Neural cell (in vitro differentiated cells): Measurements from ENCODE around the gene RBM20. TPM values are rescaled to one million over a fixed set of nuclear protein-coding genes. Genes with fewer than 3 reads are reported as not detected.

ENCODE experiments used
- H2AFZ ChIP-seq: fragments of 200-600, 300-800 bp; sonication (generic), shearing (Covaris generic); 2 replicates; pipeline ENCODE4 v1.6.0; 2014; ENCODE audit warnings: low read depth, mild to moderate bottlenecking, antibody characterized with exemption, low read length, moderate library complexity
- H3F3A ChIP-seq: fragments of 200-600 bp; shearing (Covaris generic); 2 replicates; pipeline ENCODE4 v1.6.1; 2016; ENCODE audit warnings: mild to moderate bottlenecking, moderate library complexity, mixed read lengths, antibody characterized with exemption, low read length; ENCODE audit not compliant: insufficient read depth, poor library complexity, severe bottlenecking
- H3K27ac ChIP-seq: fragments of 200-600, 300-800 bp; sonication (generic), shearing (Covaris generic); 2 replicates; pipeline ENCODE4 v1.5.1; 2014; ENCODE audit warnings: mild to moderate bottlenecking, low read length, moderate library complexity
- H3K27me3 ChIP-seq: fragments of 300-800, 200-600 bp; sonication (generic), shearing (Covaris generic); 2 replicates; pipeline ENCODE4 v1.6.0; 2014; ENCODE audit warnings: mild to moderate bottlenecking, low read depth, low read length, moderate library complexity; ENCODE audit not compliant: insufficient read depth
- H3K36me3 ChIP-seq: fragments of 300-800, 200-600 bp; sonication (generic), shearing (Covaris generic); 2 replicates; pipeline ENCODE4 v1.5.1; 2014; ENCODE audit warnings: mild to moderate bottlenecking, antibody characterized with exemption, low read length, moderate library complexity; ENCODE audit not compliant: insufficient read depth
- H3K4me2 ChIP-seq: fragments of 300-800, 200-600 bp; sonication (generic), shearing (Covaris generic); 2 replicates; pipeline ENCODE4 v1.6.0; 2014; ENCODE audit warnings: mild to moderate bottlenecking, low read length
- H3K4me3 ChIP-seq: fragments of 300-800, 200-600 bp; sonication (generic), shearing (Covaris generic); 2 replicates; pipeline ENCODE4 v1.5.1; 2014; ENCODE audit warnings: mild to moderate bottlenecking, low read length, moderate library complexity
- H3K79me2 ChIP-seq: fragments of 200-600 bp; shearing (Covaris generic); replicated peaks from 2 replicates; pipeline ENCODE4 v1.6.0; 2014; ENCODE audit warnings: mild to moderate bottlenecking, low read length, moderate library complexity; ENCODE audit not compliant: insufficient read depth
- H3K9ac ChIP-seq: fragments of 300-800, 200-600 bp; sonication (generic), shearing (Covaris generic); 2 replicates; pipeline ENCODE4 v1.6.1; 2016; ENCODE audit warnings: mild to moderate bottlenecking, low read length, mixed read lengths
- H3K9me2 ChIP-seq: fragments of 200-600 bp; shearing (Covaris generic); 2 replicates; pipeline ENCODE4 v1.6.1; 2016; ENCODE audit warnings: mild to moderate bottlenecking, low read length, mixed read lengths; ENCODE audit not compliant: insufficient read depth
- H3K9me3 ChIP-seq: fragments of 200-600, 300-800 bp; sonication (generic), shearing (Covaris generic); 2 replicates; pipeline ENCODE4 v1.6.1; 2016; ENCODE audit warnings: mild to moderate bottlenecking, mixed run types, low read length, moderate library complexity, mixed read lengths
- H4K20me1 ChIP-seq: fragments of 200-600 bp; shearing (Covaris generic); 2 replicates; pipeline ENCODE4 v1.6.1; 2016; ENCODE audit warnings: mild to moderate bottlenecking, mixed run types; ENCODE audit not compliant: insufficient read depth
- EP300 ChIP-seq: fragments of 450-650 bp; conservative IDR thresholded peaks from 2 replicates; pipeline ENCODE4 v1.6.1; 2014; ENCODE audit warnings: antibody characterized with exemption, mild to moderate bottlenecking, moderate library complexity; ENCODE audit not compliant: poor library complexity, severe bottlenecking
- POLR2AphosphoS5 ChIP-seq: IDR thresholded peaks from 2 replicates; pipeline ENCODE4 v1.6.1; 2012
- RAD21 ChIP-seq: fragments of 450-650 bp; conservative IDR thresholded peaks from 2 replicates; pipeline ENCODE4 v1.6.1; 2014; ENCODE audit warnings: antibody characterized with exemption, mild to moderate bottlenecking, moderate library complexity
- SMC3 ChIP-seq: fragments of 450-650 bp; conservative IDR thresholded peaks from 2 replicates; pipeline ENCODE4 v1.6.1; 2014; ENCODE audit warnings: antibody characterized with exemption, mild to moderate bottlenecking, moderate library complexity; ENCODE audit not compliant: poor library complexity
- polyA plus RNA-seq: library from polyadenylated mRNA; depleted of rRNA; stranded (reverse); fragments of >200 nt; gene quantifications from 2 replicates; pipeline ENCODE4 v1.2.3, GENCODE V29; 2014
- TF ChIP-seq, protein P1 (sequence below): IDR thresholded peaks from 2 replicates; pipeline ENCODE4 v1.6.1; 2012; ENCODE audit warnings: borderline replicate concordance
- TF ChIP-seq, protein P2 (sequence below): fragments of 450-650 bp; IDR thresholded peaks from 2 replicates; pipeline ENCODE4 v1.5.1; 2014; ENCODE audit warnings: antibody characterized with exemption, mild to moderate bottlenecking, moderate library complexity; ENCODE audit not compliant: poor library complexity, severe bottlenecking

The RBM20 gene
- polyA plus RNA-seq, 1 donor from 2014 or later: 0.07 TPM

DNA sequence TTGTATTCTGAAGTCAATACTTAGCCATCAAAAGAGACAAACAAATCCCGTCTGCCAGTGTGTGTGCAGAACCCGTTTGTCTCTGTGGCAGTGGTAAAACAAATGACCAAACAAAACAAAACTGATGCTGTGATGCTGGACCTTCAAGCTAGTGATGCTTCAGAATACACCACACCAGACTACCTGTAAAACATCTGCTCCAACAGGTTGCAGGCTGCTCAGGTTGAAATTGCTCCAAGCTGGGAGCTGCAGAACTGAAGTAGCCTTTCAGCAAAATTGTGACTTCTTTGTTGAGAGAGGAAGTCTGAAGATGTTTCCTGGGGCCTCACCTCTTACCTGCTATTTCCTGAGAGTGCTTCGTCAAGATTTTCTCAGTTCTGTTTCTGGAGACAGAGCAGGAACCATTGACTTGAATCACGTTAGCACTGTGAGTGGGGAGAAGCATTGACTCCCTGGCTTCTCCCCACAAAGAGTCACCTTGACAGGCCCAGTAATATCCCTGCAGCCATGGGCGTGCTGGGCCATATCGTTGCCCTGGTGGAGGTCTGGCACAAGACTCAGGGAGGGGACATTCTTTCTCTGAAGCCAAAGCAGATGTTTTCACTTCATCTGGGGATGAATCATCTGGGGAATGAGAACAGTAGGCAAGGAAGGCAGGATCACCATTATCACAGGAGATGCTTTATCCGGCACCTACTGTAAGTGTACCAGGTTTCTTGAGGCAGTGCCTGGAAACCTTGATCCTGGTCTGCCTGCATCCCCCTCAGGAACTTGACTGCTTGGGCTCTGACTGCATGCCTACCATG, 80.2 kb downstream of the RBM20 start:
- H3K9ac ChIP-seq: no peak overlapping the region
- no peaks in the 10 kb centered on the region for H3K79me2 ChIP-seq
- H3K9me3 ChIP-seq: no peaks in the 10 kb centered on the region
- no peak overlapping the region for H2AFZ ChIP-seq
- H4K20me1 ChIP-seq: no peaks in the 10 kb centered on the region
- TF ChIP-seq, protein P1, sequence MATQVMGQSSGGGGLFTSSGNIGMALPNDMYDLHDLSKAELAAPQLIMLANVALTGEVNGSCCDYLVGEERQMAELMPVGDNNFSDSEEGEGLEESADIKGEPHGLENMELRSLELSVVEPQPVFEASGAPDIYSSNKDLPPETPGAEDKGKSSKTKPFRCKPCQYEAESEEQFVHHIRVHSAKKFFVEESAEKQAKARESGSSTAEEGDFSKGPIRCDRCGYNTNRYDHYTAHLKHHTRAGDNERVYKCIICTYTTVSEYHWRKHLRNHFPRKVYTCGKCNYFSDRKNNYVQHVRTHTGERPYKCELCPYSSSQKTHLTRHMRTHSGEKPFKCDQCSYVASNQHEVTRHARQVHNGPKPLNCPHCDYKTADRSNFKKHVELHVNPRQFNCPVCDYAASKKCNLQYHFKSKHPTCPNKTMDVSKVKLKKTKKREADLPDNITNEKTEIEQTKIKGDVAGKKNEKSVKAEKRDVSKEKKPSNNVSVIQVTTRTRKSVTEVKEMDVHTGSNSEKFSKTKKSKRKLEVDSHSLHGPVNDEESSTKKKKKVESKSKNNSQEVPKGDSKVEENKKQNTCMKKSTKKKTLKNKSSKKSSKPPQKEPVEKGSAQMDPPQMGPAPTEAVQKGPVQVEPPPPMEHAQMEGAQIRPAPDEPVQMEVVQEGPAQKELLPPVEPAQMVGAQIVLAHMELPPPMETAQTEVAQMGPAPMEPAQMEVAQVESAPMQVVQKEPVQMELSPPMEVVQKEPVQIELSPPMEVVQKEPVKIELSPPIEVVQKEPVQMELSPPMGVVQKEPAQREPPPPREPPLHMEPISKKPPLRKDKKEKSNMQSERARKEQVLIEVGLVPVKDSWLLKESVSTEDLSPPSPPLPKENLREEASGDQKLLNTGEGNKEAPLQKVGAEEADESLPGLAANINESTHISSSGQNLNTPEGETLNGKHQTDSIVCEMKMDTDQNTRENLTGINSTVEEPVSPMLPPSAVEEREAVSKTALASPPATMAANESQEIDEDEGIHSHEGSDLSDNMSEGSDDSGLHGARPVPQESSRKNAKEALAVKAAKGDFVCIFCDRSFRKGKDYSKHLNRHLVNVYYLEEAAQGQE: no peak
- TF ChIP-seq, protein P2, sequence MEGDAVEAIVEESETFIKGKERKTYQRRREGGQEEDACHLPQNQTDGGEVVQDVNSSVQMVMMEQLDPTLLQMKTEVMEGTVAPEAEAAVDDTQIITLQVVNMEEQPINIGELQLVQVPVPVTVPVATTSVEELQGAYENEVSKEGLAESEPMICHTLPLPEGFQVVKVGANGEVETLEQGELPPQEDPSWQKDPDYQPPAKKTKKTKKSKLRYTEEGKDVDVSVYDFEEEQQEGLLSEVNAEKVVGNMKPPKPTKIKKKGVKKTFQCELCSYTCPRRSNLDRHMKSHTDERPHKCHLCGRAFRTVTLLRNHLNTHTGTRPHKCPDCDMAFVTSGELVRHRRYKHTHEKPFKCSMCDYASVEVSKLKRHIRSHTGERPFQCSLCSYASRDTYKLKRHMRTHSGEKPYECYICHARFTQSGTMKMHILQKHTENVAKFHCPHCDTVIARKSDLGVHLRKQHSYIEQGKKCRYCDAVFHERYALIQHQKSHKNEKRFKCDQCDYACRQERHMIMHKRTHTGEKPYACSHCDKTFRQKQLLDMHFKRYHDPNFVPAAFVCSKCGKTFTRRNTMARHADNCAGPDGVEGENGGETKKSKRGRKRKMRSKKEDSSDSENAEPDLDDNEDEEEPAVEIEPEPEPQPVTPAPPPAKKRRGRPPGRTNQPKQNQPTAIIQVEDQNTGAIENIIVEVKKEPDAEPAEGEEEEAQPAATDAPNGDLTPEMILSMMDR: no peak
- no peak for TF ChIP-seq EP300
- TF ChIP-seq POLR2AphosphoS5: no peak
- no peak for TF ChIP-seq SMC3
- no peak for TF ChIP-seq RAD21
- H3F3A ChIP-seq: no peaks in the 10 kb centered on the region
- H3K4me2 ChIP-seq: no peak overlapping the region
- H3K4me3 ChIP-seq: no peak overlapping the region
- no peak overlapping the region for H3K27ac ChIP-seq
- H3K36me3 ChIP-seq: no peaks in the 10 kb centered on the region
- no peaks in the 10 kb centered on the region for H3K9me2 ChIP-seq
- no peaks in the 10 kb centered on the region for H3K27me3 ChIP-seq

DNA sequence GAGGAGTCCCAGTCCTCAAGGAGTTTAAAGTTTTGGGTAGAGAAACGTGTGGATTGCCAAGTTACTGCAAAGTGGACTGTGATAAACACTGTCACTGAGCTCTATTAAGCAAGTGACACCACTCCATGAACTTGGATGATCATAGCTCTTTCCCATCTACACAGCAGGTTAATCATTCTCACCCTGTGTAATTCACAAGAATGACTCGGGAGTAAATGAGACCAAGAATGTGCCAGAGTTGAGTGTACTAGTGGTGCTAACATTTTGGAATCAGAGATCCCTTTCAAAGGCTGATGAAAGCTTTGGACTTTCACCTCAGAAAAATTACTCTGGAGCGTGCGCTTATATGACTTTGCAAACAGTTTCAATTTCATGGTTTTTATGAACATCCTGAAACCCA, 80.8 kb downstream of the RBM20 start:
- no peak overlapping the region for H3K4me2 ChIP-seq
- no peaks in the 10 kb centered on the region for H3K9me2 ChIP-seq
- H3F3A ChIP-seq: no peaks in the 10 kb centered on the region
- no peaks in the 10 kb centered on the region for H3K9me3 ChIP-seq
- H3K9ac ChIP-seq: no peak overlapping the region
- H3K79me2 ChIP-seq: no peaks in the 10 kb centered on the region
- no peak overlapping the region for H3K27ac ChIP-seq
- H3K4me3 ChIP-seq: no peak overlapping the region
- no peaks in the 10 kb centered on the region for H3K27me3 ChIP-seq
- no peak overlapping the region for H2AFZ ChIP-seq
- no peaks in the 10 kb centered on the region for H3K36me3 ChIP-seq
- no peaks in the 10 kb centered on the region for H4K20me1 ChIP-seq
- TF ChIP-seq EP300: no peak
- TF ChIP-seq, protein P2: no peak
